ENCODE results near the gene MRPL17.

GRCh38 chr11:6681505-6681904 is 1.6 kb downstream of the MRPL17 start:
- no peak for TF ChIP-seq CTCF (conservative IDR thresholded peaks at IDR 0.05; ENCODE audit: low read depth, low read length)
- no peak for TF ChIP-seq EZH2 (IDR thresholded peaks at IDR 0.05; ENCODE audit: low read length, unreplicated experiment)
- no peak for TF ChIP-seq EZH2phosphoT487 (IDR thresholded peaks at IDR 0.05; ENCODE audit: borderline replicate concordance, low read length)
